Esophagus squamous epithelium (tissue), 4 donors: ENCODE measurements around the gene FRYL.

ENCODE experiments used
- CTCF ChIP-seq, 6 experiments: fragments of 450-650 bp in 4 of 6; fragments of 200-600 bp in 2 of 6; sonication (generic) in 2 of 6; IDR thresholded peaks; one replicate each; pipeline ENCODE4 v1.5.1; 2016 to 2019; ENCODE audit warnings: antibody characterized with exemption in 6 of 6, mild to moderate bottlenecking in 4 of 6, moderate library complexity in 4 of 6
- POLR2A ChIP-seq, 4 donors: fragments of 450-650 bp; IDR thresholded peaks; one replicate each; pipeline ENCODE4 v1.6.1; 2017; ENCODE audit warnings: antibody characterized with exemption in 4 of 4, mild to moderate bottlenecking in 4 of 4, moderate library complexity in 3 of 4

GRCh38 chr4:48539597-48539996, 240.5 kb downstream of the FRYL start:
- TF ChIP-seq CTCF (IDR thresholded peaks at IDR 0.05) (no peak), POLR2A (IDR thresholded peaks at IDR 0.05) (no peak)
